Stimulated activated naive CD4-positive, alpha-beta T cell treated with Interleukin-2 at 50 U/mL for 16 hours (primary cell): ENCODE measurements around the gene PAX5.

Experiments
- DNase-seq: peaks from one replicate; lab custom pipeline; 2025; lab: John Stamatoyannopoulos, UW

Gene PAX5

DNA sequence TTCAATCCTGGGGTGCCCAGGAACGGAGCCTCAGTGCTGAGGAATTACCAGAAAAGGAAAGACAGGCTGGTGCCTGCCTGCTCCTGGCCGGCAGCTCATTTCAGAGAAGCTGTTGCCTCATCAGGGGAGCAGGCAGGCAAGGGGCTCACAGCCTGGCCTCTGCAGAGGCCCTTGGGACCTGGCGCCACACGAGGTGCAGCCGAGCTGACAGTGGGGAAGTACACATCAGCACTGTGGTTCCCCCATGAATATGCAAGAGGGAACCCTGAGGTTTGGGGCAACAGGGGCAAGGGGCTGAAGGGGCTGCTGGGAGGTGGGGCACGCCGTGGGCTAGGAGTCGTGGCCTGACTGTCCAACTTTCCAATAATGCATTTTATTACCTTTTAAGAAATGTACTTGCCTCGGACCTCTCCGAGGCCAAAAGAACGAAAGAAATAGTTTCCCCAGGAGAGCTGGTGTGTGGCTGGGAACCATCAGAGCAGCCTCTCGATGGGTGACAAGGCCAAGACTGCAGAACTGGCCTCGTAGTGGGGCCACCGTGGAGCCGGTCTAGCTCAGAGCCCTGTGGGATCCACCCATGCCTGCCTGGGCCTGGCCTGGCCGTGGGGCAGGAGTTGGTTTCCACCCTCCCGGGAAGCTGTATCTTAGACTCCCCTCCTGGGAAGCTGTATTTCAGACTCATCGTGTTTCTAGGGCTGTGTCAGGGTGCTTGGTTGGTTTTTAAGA is 198.6 kb downstream of the PAX5 start:
- DNase-seq = no peak

DNA sequence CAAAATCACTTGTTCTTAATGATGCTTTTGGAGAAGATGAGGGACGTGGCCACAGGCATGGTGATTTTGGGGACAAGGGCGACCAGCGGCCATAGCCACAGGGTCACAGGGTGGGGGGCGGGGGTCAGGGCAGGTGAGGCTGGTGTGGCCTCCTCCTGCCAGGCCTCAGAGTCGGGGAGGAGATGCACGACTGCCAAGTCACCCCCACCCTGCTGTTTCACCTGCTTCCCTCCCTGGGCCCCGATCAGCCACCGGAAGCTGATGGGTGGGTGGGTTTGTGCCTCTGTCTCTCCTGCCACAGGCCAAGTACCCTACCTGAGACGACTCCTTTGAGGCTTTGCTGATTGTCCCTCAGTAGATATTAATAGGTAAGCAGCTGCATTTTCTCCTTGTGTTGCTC is 199.3 kb downstream of the PAX5 start:
- DNase-seq = no peak

DNA sequence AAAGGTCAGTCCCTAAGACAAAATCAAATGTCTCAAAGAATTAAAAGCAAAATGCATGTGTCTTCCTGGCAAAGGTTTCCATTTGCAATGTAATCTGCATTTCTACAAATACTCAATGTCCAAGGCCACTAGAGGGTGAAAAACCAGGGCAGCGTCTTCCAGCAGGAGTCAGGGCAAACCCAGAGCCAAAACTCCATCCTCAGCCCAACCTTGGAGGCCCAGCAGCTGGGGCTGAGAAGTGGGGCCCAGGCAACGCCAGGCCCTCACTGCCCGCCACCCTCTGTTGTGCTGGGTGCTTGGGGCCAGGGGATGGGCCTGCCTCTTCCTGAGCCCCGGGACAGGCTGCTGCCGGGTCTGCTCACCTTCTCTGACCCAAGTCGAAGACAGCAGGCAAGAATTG is 200.1 kb downstream of the PAX5 start:
- DNase-seq = no peak

GRCh38 chr9:36832164-36832795 is 201.8 kb downstream of the PAX5 start:
- DNase-seq = no peak

- DNase-seq = no peak
These were observed 202.5 kb downstream of the PAX5 start for GRCh38 chr9:36831381-36832161.

DNA sequence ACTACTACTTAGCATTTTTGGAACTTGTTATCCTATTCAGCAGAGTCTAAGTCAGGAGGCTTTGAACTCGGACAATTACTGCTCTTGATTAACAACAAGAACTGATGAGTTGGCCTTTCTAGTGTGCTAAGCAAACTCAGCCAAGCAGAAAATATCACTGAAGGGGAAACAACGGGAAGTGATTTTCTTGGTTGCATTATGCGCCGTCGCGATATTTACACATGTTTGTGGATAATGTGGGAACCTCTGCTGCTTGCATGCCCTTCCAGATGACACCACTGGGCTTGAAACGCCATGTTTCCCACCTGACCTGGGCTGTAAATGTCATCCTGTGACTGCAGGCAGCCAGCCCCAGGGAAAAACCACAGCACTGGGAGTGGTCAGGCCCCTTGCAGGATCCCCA is 205.5 kb downstream of the PAX5 start:
- DNase-seq = no peak

- DNase-seq = no peak
These were observed 206.5 kb downstream of the PAX5 start for GRCh38 chr9:36827593-36827992.

DNA sequence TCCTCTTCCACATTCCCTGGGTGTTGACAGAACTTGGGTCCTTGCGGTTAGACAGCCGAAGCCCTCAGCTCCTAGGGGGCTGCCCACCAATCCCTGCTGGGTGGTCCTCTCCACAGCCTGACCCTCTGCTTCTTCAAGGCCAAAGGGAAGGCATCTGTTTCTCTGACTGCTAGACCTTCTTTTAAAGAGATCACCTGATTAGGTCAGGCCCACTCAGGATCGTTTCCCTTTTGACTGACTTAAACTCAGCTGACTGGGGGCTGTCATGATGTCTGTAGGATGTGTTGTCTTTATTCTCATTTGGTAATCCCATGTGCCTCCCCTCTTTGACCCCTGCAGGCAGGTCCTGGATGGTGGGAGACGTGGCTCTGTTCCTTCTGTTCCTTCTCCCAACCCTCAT is 207.5 kb downstream of the PAX5 start:
- no peak for DNase-seq

DNA sequence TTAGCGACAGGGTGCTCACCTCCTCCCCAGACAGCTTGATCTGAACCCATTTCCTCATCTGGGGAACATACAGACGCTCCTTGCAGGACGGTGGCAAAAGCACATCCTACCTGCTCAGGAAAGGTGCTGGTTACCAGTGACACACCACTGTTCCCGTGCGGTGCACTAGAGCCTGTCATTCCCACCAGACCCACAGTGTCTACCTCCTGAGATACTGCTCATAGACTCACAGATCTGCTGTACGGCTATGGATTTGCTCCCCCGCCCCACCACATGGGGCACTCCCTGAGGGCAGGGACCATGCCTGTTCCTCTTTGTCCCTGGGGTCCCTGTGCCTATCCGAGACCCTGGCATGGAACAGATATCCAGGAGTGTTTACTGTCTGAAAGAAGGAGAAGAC is 208.9 kb downstream of the PAX5 start:
- no peak for DNase-seq

DNA sequence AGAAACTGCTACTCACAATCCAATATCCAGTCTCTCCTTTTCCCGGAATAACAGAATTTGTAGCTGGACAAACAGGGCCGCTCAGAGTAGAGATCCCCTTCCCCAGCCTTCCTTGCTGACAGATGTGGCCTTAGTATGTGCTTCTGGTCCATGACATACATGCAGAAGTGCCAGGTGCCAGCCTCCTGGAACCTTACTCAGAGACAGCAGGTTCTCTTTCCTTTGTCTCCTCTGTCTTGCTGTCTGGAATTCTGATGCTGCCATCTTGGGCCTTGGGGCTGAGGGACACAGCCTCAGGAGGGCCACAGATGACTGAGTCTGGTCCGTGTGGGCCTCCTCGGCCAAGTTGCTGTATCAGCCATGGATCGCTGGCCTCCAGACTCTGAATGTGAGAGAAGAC is 210.1 kb downstream of the PAX5 start:
- no peak for DNase-seq

DNA sequence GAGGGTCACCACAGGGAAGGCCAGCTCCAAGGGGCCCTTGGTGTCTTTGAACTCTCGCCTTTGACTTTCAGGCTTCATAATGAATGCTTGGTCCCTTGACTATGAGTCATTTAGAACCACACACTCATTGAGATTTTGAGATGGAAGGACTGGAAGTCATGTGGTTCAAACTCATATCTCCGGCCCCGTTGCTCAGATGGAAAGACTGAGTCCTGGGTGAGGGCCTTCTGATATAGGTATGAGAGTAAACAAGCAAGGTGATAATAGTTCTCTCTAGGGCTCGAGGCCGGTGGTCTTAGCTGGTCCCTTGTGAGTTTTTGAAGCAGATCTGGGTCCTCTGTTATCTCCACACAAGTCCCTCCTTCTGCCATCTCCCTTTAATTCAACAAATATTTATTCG is 210.6 kb downstream of the PAX5 start:
- DNase-seq = no peak

- DNase-seq = no peak
These were observed 211.9 kb downstream of the PAX5 start for GRCh38 chr9:36822201-36822600.

GRCh38 chr9:36820392-36820861 is 213.6 kb downstream of the PAX5 start:
- no peak for DNase-seq

DNA sequence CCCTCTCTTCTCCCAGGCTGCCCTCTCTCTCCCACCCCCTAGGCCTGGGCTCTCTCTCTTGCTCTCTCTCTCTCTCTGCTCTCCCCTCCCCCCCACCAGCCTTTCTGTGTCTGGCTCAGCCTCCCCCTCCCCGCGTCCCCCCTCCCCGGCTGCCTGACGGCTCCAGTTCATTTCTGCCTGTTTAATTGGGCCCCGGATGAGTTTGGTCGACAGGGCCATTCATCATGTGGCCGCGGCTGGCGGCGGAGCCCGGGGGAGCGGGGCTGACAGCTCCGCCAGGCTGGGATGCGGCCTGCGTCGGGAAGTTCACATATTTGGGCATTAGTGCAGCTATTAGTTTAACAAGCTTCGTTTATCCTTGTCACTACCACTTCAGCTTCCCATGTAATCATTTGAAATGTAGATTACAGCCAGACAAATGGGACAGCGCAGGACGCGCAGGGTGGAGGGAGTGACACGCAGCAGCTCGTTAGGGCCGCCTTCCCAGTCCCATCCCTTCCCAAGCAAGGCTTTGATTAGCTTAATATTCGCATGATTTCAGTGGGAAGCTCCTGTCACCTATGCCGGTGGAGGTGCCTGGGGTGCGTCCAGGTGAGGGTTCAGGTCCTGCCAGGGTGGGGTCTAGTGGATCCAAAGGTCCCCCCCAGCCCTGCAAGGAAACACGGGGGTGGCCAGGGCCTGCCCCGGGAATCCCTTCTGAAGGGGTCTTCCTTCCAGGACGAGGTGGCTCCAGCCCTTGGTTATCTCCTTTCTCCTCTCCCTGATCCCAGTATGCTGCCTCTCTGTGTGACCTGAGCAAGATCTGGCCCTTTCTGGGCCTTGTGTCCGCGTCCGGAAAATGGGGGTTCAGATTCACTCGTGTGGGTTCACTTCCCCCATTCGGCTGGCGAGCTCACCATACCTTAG is 214.8 kb downstream of the PAX5 start:
- no peak for DNase-seq

DNA sequence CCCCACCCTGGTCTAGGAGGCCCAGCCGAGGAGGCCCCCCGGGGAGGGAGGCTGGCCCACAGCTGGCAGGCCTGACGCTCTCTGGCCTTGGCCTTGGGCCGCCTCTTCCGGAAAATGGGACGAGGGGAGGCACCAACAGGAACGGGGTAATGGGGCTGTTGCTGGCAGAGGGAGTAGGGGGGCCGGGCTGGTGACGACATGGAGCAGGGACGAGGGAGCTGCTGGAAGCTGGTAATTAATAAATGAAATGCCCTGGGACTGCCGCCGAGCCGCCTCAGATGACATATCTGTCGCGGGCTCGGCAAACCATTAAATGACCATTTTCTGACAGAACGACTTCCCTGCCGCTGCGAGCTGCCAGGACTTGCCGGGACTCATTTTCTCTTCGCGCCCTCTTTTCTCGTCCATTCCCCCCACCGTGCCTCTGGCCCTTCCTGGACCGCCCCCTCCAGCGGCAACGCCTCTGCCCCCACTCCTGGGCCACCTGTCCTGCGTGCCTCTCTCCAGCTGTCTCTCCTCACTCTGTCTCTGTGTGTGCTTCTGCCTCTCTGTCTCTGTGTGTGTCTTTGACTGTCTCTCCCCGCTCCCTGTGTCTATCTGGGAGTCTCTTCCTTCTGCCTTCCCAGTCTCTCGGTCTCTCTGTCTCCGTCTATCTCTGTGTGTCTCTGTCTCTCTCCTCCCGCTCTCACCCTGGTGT is 215.7 kb downstream of the PAX5 start:
- no peak for DNase-seq

DNA sequence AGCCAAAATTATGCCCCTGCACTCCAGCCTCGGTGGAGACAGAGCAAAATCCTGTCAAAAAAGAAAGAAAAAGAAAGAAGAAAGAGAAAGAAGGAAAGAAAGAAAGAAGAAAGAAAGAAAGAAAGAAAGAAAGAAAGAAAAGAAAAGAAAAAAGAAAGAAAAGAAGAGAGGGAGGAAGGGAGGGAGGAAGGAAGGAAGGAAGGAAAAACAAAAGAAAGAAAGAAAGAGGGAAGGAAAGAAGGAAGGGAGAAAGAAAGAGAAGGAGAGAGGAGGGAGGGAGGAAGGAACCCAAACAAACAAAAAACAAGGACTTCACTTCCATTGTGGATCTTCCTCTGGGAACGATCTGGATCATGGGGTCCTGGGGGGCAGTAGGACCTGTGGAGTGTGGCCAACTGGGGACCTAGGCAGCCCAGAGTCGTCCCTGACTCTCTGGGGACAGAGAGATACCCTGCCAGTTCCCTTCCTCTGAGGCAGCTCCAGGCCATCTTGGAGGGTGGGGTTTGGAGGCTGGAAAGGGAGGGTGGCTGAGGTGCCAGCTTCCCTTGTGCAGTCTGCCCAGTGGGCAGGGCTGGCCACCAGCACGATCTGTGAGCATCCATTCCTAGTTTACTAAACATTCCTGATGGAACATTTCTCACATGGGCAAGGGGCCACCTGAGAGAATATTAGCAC is 216.8 kb downstream of the PAX5 start:
- no peak for DNase-seq

DNA sequence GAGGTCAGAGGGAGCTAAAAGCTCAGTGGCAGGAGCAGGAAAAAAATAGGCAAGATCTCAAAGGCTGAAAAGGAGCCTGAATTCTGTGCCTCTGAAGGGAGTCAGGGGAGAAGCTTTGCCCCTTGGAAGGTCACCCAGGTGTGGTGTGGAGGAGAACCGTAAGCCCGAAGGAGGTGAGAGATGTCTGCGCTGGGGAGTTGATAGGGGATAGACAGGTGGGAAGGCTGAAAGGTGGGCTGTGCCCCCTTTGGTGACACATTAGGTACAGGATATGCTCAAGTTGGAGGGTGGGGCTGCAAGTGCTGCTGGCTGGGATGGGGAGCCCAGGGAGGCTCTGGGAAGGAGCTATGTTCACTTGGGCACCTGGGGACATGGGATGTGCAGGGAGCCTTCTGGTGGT is 217.7 kb downstream of the PAX5 start:
- DNase-seq = no peak

- DNase-seq = no peak
These were observed 218.3 kb downstream of the PAX5 start for GRCh38 chr9:36815566-36816348.

DNA sequence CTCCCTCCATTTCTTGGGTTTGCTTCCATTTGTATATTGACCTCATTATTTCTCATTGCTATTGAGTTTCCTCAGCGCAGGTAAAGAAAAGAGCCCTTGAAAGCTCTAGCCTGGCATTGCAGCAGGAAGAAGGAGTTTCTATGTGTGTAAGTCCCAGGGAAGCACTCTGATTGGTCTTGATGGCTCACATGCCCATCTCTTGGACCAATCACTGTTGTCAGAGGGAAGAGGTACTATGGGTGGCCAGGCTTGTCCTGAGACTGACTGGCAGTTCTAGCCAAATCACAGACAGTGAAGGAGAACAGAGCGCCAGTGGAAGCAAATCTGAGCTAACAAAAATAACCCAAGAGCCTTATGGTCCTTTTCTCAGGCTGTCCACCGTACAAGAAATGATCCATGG is 219.0 kb downstream of the PAX5 start:
- no peak for DNase-seq

DNA sequence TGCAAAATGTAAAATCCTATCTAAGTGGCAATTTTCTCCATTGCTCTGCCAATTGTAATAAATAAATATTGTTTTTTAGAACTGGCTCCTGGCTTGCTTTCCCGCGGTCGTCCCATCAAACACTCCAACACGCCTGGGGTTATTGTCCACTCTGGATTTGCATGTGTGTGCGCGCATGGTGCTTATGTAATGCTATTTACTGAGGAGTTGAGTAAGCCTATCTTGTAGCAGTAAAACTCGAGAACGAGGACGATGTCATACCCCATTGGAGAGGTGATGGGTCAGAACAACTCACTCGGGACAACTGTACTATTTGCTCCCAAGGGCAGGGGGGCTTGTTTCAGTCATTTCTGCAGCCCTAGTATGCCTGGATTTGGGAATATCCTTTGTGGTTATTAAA is 220.9 kb downstream of the PAX5 start:
- no peak for DNase-seq
